ENCODE data around the gene STARD6.
"Not testable (repeated sequence)": the region's sequence is repeated elsewhere in the genome, so short reads cannot be mapped to it uniquely, and the experiment has no call there.

Gene STARD6

GRCh38 chr18:54357660-54358494, at the start of gene STARD6, which contains the start of gene C18orf54:
TSS of gene STARD6 (minus strand) at chr18:54357858. CDS start at chr18:54354573, 3,285 bp downstream.
TSS of gene C18orf54 (plus strand) at chr18:54357906. CDS start at chr18:54360573, 2,667 bp downstream.
- peak; percentile 83 for DNase-seq

GRCh38 chr18:54405290-54405689, 47.6 kb upstream of the STARD6 start:
- no peak for DNase-seq

- no peak for DNase-seq
Measured at GRCh38 chr18:54396760-54397159, 39.1 kb upstream of the STARD6 start.

- DNase-seq: no peak
Measured at GRCh38 chr18:54393648-54394294, 36.1 kb upstream of the STARD6 start.

- DNase-seq: peak; percentile 31
Measured at GRCh38 chr18:54392543-54393023, 34.9 kb upstream of the STARD6 start.

GRCh38 chr18:54390838-54391237, 33.2 kb upstream of the STARD6 start:
- DNase-seq: no peak

- DNase-seq: no peak
Measured at GRCh38 chr18:54389143-54389505, 31.5 kb upstream of the STARD6 start.

GRCh38 chr18:54388203-54389142, 30.8 kb upstream of the STARD6 start:
- no peak for DNase-seq

GRCh38 chr18:54387631-54388030, 30.0 kb upstream of the STARD6 start:
- peak; percentile 31 for DNase-seq

GRCh38 chr18:54386800-54387495, 29.3 kb upstream of the STARD6 start:
- not testable (repeated sequence) for DNase-seq

- DNase-seq: no peak
Measured at GRCh38 chr18:54386043-54386442, 28.4 kb upstream of the STARD6 start.

- DNase-seq: no peak
Measured at GRCh38 chr18:54382733-54383252, 25.1 kb upstream of the STARD6 start.

- no peak for DNase-seq
Measured at GRCh38 chr18:54382076-54382475, 24.4 kb upstream of the STARD6 start.

- DNase-seq: no peak
Measured at GRCh38 chr18:54381640-54382039, 24.0 kb upstream of the STARD6 start.

GRCh38 chr18:54378057-54378456, 20.4 kb upstream of the STARD6 start:
- no peak for DNase-seq

- no peak for DNase-seq
Measured at GRCh38 chr18:54360406-54360805, 2.7 kb upstream of the STARD6 start.

- no peak for DNase-seq
Measured at GRCh38 chr18:54359233-54359632, 1.6 kb upstream of the STARD6 start.

- DNase-seq: peak; percentile 2
Measured at GRCh38 chr18:54358495-54359040, 910 bp upstream of the STARD6 start.

- DNase-seq: no peak
Measured at GRCh38 chr18:54357082-54357659, 487 bp downstream of the STARD6 start.

GRCh38 chr18:54351186-54351585, 6.5 kb downstream of the STARD6 start:
- DNase-seq: no peak

- no peak for DNase-seq
Measured at GRCh38 chr18:54338230-54338629, 19.4 kb downstream of the STARD6 start.
